EL (cell line): ENCODE data around the gene C1orf87.

Experiments used
- DNase-seq: peaks from one replicate; pipeline ENCODE4 v3.0.0-alpha.2; 2016

The C1orf87 gene, protein sequence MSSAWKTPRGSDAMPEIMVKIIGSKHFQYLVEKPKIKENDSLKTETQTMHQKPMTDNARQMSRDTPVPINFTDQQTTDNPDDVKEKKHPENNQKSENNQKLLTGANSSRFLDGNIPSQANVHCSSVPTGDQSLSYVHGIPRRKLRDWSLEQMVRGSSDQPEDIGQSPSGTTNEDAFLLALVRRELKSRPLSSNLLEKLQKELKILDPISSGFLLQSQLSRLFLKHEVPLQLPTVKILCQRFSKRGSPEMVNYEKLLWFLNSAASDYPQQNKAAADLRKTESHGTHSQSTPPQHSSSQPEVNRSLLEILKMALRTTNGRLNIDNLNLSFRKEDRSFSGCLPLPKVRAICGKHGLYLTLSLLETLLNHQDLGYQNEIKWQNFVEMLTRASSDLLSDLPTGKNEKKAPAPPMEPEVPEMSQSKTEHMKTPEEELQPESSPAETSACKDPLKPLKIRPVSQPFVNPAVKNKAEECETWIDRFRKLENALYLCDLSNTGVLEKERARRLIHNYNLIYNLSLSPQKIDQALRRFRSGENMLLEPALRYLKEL

DNA sequence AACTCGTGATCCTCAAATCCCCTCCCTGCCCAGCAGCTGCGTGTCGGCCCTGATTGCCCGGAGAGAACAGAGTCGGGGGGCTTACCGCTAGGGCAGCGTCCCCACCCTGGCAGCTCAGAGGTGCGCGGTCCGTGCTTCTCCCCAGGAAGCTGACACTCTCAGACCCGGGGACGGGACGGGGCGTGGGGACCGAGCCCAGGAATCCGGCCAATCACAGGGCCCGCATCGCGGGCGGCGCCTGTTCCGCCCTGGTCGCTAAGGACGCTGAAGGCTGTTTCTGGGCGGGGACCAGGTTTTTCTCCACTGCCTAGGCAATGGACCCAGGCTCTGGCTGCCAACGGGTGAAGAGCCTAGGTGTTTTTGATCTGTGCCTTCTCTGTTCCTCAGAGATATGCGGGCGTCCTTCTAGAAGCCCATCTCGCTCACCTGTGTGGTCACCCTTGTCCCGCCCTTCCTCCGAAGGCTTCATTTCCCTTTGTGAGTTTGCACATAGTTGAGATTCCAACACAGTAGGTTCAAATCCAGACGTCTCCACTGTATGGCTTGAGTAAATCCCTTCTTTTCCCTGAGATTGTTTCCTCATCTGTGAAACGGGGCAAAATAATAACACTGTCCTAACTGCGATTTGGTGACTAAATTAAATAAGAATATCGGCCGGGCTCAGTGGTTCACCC, at the start of gene C1orf87:
C1orf87 (minus strand) TSS at position 166 of the 674 bp plus-strand sequence. CDS start 1,127 bp downstream, outside the sequence.
- no peak for DNase-seq

DNA sequence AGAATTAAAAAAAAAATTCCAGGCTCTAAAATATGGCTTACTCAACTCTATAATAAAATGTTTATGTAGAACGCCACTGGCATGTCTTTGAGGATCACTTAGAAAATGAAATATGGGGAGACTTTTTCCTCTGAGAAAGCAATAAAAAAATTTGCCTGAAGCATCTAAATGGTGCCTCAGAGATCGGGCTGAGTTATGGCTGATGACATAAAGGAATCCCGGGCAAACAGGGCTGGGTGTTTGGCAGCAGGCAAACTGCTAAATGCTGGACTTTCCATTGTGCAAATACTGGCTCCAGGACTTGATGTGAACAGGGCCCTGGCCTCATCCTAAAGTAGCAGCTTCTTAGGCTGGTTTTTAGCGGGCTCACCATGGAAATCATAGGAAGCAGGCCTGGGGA, 44.5 kb upstream of the C1orf87 start:
- peak; percentile 63 for DNase-seq

DNA sequence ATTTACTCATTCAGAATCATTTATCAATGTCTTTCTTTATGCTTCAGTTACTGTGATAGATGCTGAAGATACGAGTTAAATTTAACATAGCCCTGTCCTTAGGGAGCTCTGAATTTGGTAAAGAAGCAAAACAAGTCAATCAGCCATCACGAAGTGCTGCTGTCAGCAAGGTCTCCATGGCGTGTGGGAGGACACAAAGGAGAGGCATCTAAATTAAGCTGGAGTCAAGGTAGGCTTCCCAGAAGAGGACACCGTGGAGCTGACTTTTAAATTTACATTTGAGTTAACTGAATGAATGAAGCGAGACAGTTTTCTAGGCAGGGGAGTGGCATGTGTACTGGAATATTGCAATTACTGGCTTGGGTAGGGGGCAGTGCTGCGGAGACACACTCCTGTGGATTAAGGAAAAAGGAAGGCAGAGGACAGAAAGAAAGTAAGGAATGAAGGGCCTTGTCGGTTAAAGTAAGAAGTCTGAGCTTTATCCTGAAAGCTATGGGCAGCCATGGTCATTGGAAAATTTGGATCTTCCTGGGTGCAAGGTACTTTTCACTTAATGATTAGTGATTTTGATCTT, 41.3 kb upstream of the C1orf87 start:
- DNase-seq: no peak

DNA sequence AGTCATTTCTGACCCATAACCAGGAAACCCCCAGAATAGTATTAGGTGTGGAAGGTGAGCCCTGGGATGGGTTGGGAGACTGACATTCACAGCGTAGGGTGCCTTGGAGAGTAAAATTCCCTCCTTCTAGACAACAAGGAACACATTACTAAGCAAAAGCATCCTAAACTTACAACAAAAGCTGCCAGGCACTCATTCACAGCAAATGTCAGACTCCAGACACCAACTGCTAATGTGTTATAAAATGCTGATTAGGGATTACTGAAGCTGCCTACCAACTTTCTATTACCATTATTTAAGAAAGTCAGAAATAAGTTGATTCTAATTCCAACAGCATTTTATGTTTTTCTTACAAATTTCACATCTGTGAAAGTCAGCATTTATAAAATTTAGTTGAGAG, 40.0 kb upstream of the C1orf87 start:
- no peak for DNase-seq

DNA sequence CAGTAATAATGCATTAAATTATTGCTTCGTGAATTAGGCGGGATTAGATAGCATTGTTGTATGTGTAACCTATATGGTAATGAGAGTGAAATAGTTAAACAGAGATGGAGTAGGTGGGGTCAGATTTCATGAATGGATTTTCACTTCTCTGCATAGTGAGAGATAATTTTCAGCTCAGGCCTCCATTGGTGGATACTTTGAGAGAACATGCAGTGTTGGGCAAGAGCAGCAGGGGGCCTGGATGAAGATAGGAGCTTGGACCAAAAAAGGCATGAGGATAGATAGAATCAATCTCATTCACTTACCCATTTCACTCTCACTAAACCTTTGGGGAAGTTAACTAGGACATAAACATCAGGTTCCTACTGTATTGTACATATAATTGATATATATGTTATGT, 39.5 kb upstream of the C1orf87 start:
- no peak for DNase-seq

DNA sequence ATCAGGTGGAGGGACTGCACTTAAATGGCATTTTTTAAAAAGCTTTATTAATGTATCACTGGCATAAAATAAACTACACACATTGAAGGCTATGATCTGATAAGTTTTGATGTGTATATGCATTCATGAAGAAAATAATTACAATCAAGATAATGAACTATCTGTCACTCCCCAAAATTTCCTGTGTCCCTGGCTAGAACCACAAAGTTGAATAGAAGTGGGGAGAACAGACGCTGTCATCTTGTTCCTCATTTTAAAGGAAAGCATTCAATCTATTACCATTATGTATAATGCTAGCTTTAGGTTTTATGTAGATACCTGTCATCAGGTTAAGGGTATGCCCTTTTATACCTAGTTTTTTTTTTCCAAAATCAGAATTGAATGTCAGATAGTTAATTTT, 38.1 kb upstream of the C1orf87 start:
- DNase-seq: no peak

DNA sequence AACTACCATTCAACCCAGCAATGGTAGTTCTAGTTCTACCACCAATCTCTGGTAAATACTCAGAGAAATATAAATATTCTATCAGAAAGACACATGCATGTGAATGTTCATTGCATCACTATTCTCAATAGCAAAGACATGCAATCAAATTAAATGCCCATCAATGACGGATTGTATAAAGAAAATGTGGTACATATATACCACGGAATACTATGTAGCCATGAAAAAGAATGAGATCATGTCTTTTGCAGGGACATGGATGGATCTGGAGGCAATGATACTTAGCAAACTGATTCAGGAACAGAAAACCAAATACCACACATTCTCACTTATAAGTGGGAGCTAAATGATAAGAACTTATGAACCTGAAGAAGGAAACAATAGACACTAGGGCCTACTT, 37.5 kb upstream of the C1orf87 start:
- DNase-seq: no peak

DNA sequence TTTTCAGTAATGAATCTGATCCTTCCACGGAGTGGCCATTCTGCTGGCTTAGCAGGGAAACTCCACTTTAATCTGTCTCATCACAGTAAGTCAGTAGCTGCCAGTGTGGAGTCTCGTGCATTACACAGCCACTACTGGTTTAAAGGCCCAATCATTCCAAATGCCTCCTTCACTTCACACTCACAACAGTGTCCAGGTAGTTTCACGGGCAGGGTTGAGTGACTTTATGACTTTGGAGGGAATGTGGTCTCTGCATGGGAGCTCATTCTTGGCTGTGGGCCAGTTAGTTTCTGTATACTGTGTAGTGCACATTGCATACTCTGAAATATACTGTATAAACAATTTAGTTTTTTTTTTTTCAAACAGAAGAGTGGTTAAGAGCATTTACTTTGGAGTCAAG, 34.6 kb upstream of the C1orf87 start:
- DNase-seq: no peak

DNA sequence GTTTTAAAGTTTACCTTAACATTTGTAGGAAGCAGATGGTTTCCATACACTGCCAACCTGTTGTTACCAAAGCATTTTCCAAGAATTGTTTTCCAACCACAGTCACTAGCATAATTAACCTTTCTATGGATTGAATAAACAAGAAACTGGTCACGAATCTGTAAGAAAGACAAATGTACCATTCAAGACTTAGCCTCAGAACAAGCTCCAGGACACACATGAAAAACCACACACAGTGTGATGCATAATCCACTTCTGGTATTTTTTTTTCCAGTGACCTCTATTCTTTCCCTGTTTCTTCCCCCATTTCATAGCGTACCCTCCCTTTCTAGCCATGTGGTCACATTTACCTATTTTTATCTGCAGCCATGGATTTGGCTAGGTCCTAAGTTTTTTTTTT, 29.6 kb upstream of the C1orf87 start:
- DNase-seq: no peak

DNA sequence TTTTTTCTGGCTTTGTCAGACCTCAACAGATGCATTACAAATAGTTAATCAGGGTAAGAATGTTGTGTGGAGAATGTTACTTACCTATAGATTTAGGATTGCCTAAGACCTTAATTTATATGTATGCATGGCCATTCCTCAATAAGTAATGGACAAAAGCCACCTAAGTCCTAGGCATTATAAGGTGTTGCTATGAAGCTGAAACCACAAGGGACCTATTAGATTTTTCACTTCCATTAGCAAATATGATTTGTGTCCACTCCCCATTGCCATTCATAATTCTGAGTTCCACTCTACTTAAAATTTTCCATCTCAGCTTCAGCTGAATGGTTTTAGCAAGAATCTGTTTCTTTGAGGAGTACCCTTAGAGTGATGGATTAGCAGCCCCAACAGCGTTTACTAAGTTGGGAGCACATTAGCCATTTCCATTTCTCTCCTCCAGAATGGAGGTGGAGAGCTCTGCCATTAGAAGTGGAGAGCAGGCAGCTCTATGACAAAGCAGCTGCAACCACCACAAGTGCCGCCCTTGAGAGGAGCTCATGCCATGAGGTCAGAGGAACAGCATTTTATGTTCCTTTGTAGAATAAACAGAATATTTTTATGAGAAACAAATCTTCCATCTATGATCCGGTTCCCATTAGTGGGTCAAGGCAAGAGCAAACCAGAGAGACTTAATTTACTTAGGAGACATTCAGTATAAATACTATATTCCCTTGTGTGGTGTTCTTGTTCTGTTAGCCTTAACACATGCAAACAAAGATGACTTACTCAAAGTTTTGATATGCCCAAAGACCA, 28.9 kb upstream of the C1orf87 start:
- DNase-seq: no peak

DNA sequence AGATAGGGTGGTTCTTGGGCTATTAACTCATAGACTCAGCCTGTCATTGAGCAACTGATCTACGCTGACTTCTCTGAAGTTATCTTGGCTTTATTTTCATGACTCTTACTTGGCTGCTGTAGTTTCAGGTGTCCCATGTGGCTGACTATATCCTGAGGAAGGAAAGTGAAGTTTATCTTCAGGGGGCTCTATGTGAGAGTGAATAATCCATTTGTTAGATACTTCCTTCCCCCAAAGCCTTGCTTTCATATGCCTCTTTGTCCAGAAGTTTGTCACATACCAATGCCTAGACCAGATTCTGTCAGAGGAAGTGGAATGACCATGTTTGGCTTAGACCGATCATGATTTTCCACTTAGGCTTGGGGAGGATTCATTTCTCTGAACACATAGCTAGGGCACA, 27.9 kb upstream of the C1orf87 start:
- DNase-seq: no peak

DNA sequence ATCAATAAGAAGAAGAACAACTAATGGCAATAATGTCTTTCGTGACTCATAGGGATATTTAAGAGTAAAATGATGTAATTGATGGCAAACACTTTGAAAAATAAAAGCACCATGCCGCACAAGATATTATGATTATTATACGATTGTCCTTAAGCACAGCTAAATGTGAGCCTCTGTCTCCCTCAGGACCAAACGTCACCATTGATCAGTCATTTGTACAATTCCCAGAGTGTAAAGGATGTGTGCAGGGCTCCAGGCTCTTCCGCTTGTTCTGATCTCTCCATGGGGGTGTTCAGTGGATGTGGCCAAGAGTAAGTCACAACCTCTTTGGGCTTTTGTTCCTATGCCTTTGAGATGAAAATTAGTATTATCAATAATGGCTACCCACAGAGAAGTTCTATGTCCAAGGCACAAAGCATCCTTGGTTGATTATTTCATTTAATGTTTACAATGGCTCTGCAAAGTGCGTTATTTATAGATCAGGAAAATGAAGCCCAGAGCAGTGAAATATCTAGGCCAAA, 17.7 kb upstream of the C1orf87 start:
- no peak for DNase-seq

DNA sequence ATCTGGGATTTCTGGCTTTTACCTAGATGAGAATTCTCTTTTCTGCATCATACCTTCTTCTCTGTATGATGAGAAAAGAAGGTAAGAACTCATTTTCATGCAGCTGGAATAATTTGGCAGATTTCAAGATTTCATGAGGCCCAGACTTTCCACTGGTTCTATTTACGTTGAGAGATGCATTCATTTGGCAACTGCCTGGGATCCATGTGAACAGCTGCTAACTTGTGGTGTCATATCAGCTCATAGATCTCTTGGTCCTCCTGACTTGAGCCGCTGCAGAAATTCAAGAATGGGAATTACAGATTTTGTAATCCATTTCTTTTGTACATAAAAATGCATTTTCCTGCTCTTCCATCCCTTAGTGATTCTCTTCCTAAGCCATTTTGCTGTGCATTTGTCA, 17.1 kb upstream of the C1orf87 start:
- no peak for DNase-seq

DNA sequence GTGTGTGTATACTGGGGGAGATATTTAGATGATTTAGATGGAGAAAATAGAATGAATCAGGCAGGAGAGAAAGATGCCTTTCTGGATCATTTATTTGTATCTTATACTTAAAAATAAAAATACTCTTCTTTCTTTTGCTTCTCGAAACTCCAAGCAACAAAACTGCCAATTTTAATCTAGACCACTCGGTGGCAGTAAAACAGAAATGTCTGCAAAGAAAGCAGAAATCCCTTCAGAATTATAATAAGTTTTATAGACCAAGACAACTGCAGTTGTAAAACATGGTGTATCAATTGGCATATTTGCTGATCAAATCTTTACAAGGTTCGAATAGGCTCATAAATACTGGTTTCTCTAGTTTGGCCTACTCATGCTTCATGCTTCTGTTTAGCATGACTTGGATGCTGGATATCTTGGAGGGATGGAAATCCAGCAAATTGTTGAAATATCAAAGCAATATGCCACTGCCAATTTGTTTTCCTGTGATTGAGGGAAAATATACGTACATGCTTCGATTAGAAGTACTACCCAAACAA, 15.1 kb upstream of the C1orf87 start:
- DNase-seq: no peak

DNA sequence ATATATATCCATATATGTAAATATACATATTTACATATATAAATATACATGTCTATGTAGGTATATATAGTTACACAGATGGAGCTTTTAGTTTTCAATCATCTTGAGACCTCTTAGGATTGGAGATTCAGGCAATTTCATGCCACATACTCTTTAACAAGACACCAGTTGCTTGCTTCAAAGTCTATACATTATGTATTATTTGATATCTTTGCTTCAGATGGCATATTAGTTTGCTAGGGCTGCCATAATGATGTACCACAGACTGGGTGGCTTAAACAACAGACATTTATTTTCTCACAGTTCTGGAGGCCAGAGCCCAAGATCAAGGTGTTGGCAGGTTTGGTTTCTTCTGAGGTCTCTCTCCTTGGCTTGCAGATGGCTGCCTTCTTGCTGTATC, 14.1 kb upstream of the C1orf87 start:
- no peak for DNase-seq

DNA sequence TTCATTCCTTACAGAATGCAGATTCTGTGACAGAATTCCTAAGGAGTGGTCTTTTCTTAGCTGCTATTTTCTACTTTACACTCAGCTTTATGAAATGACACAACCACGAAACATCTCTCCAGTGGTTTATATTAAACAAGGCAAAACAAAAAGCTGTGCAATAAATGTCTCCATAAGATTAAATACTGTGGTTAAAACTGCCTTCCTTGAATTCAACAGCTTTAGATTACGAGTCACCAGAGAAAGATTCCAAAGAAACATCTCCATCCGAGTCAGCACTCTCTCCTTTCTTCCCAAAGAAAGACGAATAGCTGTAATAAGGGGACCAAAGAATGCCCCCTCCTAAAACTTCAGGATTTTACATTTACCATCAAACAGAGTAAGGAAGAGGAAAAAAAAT, 4.6 kb upstream of the C1orf87 start:
- DNase-seq: no peak

DNA sequence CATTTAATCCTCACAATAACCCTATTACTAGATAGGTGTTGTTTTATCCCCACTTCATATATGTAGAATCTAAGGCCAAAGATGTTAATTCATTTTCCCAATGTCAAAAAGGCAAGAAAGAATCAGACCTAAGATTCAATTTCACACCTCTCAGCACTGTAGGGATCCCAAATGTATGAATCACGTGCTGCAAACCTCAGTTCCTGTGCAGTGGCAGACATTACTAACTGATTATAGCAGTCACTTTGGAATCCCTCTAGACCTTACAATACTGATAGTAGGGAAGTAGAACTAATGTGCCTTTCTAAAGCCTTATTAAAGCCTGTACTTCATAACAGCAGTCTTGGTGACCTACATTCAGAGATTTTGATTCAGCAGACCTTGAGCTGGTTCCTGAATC, 2.3 kb downstream of the C1orf87 start:
- DNase-seq: no peak

DNA sequence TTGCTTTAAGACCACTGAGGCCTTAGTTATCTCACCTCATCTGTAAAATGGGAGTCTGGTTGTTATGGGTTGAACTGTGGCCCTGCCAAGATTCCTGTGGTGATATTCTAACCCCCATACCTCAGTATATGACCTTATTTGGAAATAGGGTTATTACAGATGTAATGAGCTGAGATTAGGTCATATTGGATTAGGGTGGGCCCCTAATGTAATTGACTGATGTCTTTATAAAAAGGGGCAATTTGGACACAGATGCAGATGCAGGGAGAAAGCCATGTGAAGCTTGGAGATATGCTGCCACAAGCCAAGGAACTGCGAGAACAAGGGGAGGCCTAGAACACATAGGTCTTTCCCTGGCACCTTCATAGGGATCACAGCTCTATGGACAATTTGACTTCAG, 3.9 kb downstream of the C1orf87 start:
- DNase-seq: no peak

DNA sequence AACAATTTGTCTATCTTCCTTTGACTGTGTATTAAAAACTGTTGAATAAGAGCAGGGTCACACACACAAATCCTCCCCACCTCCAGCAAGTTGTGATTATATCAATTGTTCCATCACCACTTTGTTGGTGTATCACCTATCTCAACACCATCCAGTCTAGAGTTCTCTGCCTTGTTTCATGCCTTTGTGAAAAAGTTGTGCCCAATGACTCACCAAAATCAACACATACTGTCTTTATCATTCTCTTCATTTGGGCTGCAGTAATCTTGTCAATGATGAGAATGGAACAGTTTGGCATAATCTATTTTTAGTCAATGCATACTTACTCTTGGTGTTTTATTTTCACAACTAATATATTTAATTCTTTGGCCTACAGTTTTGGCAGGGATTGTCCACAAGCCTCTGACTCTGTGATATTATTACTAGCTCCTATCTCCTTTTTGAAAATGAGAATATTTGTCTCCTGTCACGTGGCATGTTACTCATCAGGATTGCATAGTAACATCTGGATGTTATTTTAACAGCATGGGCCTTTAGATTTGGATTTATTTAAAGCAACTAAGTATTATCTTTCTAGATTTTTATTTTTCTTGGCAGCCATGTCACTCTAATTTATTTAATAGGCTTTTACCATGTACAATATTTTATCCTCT, 5.1 kb downstream of the C1orf87 start:
- DNase-seq: peak; percentile 20

DNA sequence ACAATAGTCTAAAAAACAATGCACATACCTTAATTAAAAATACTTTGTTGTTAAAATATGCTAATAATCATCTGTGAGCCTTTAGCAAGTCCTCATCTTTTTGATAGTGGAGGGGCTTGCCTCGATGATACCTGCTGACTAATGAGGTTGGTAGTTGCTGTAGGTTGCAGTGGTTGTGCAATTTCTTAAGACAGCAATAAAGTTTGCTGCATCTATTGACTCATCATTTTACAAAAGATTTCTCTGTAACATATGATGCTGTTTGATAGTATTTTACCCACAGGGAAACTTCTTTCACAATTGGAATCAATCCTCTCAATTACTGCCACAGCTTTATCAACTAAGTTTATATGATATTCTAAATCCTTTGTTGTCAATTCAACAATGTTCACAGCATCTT, 7.6 kb downstream of the C1orf87 start:
- DNase-seq: peak; percentile 40

DNA sequence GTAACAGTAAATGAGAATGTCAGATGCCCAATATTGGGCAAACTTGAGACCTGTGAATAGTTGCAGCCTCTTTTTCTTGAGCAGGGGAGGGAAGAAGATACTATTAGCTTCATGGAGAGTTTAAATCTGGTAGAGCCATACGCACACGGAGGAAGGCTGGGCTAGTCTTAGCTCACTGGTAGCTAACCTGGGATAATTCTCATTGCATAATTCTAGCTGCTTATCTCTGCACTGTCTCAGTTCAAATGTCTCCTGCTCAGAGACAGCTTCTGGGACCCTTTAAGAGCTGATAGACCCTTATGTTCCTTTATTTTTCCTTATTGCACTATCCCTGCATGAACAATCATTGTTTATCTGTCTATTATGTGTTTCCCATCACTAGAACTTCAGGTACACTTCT, 8.4 kb downstream of the C1orf87 start:
- DNase-seq: no peak

DNA sequence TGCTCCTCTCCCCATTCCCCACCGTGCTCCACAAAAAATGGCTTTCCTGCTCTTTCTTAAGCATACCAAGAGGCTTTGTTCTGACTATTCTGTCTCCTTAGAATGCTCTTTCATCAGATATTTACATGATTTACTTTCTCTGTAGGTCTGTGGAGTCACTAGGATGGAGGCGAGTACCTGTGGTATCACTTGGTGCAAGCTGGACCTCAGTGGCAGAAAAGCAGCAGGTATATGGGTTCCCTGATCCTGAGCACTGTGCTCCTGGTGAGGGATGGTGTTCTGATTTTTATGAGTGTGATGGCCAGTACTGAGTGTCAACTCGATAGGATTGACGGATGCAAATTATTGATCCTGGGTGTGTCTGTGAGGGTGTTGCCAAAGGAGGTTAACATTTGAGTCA, 10.0 kb downstream of the C1orf87 start:
- no peak for DNase-seq
